IMR-90 (cell line): ENCODE measurements around the gene TMC3. TPM values are rescaled to one million over a fixed set of nuclear protein-coding genes. Genes with fewer than 3 reads are reported as not detected.

Experiments used
- ATAC-seq: fragments of 200-7000 bp; cut with Tn5 transposase; 2 replicates; pipeline ENCODE4 v1.9.1; 2020; ENCODE audit warnings: low read depth, mild to moderate bottlenecking, moderate library complexity
- BruUV-seq: library from RNA; stranded (reverse); fragments of 400-500 nt; replicated peaks from 2 replicates; lab custom pipeline; 2021; lab: Mats Ljungman, UMichigan
- CTCF ChIA-PET: fragments of 300-600 bp; formaldehyde crosslinking; extraction: SDS; loops from one replicate; lab custom pipeline; 2021; ENCODE audit warnings: antibody characterized with exemption; lab: Yijun Ruan, JAX
- POLR2A ChIA-PET: fragments of 300-600 bp; sonication (Branson Sonifier 250); formaldehyde crosslinking; loops from one replicate; lab custom pipeline; 2022; ENCODE audit warnings: antibody characterized with exemption; ENCODE audit not compliant: unreplicated experiment; lab: Charles Lee
- DNase-seq: peaks from one replicate; pipeline ENCODE4 v3.0.0; 2013
- H2AFZ ChIP-seq: replicated peaks from 2 replicates; pipeline ENCODE3; 2013; ENCODE audit warnings: low read length, mild to moderate bottlenecking; ENCODE audit not compliant: poor library complexity
- H2AK5ac ChIP-seq: 2 replicates; pipeline ENCODE4 v1.6.1; 2013; ENCODE audit warnings: low read depth, low read length, inconsistent platforms
- H2AK9ac ChIP-seq: replicated peaks from 2 replicates; pipeline ENCODE3; 2013; ENCODE audit warnings: mild to moderate bottlenecking, low read depth, low read length, moderate library complexity; ENCODE audit not compliant: poor library complexity
- H2BK120ac ChIP-seq: 2 replicates; pipeline ENCODE4 v1.6.1; 2013; ENCODE audit warnings: low read depth, low read length, inconsistent platforms
- H2BK15ac ChIP-seq: 3 replicates; pipeline ENCODE4 v1.6.1; 2013; ENCODE audit warnings: low read depth, low read length, inconsistent platforms
- H2BK20ac ChIP-seq: 2 replicates; pipeline ENCODE4 v1.6.1; 2013; ENCODE audit warnings: low read depth, mild to moderate bottlenecking, inconsistent platforms, low read length, moderate library complexity
- H2BK5ac ChIP-seq: 2 replicates; pipeline ENCODE4 v1.6.1; 2013; ENCODE audit warnings: mild to moderate bottlenecking, low read depth, low read length, inconsistent platforms; ENCODE audit not compliant: poor library complexity, severe bottlenecking
- H3K14ac ChIP-seq: replicated peaks from 2 replicates; pipeline ENCODE4 v1.6.1; 2013; ENCODE audit warnings: low read depth, low read length, inconsistent platforms
- H3K18ac ChIP-seq: 2 replicates; pipeline ENCODE4 v1.6.1; 2013; ENCODE audit warnings: low read depth, low read length, control low read depth
- H3K23ac ChIP-seq: 2 replicates; pipeline ENCODE4 v1.6.1; 2013; ENCODE audit warnings: low read depth, low read length, inconsistent platforms
- H3K27ac ChIP-seq: 2 replicates; pipeline ENCODE4 v1.5.1; 2013; ENCODE audit warnings: mild to moderate bottlenecking, control low read depth, low read length; ENCODE audit not compliant: insufficient read depth
- H3K27me3 ChIP-seq: 2 replicates; pipeline ENCODE4 v1.6.1; 2013; ENCODE audit warnings: low read length; ENCODE audit not compliant: control insufficient read depth, insufficient read depth
- H3K36me3 ChIP-seq: 2 replicates; pipeline ENCODE4 v1.6.1; 2013; ENCODE audit warnings: low read length, mixed read lengths; ENCODE audit not compliant: control insufficient read depth, insufficient read depth
- H3K4ac ChIP-seq: 2 replicates; pipeline ENCODE4 v1.6.1; 2013; ENCODE audit warnings: low read depth, low read length, inconsistent platforms
- H3K4me1 ChIP-seq: 2 replicates; pipeline ENCODE4 v1.6.1; 2013; ENCODE audit warnings: low read length, mixed read lengths; ENCODE audit not compliant: control insufficient read depth, insufficient read depth
- H3K4me2 ChIP-seq: 2 replicates; pipeline ENCODE4 v1.6.1; 2013; ENCODE audit warnings: low read depth, mild to moderate bottlenecking, control low read depth, low read length, moderate library complexity
- H3K4me3 ChIP-seq: 2 replicates; pipeline ENCODE4 v1.5.1; 2013; ENCODE audit warnings: low read depth, mild to moderate bottlenecking, control low read depth, low read length, moderate library complexity; ENCODE audit not compliant: insufficient read depth
- H3K56ac ChIP-seq: 2 replicates; pipeline ENCODE4 v1.6.1; 2013; ENCODE audit warnings: low read length, inconsistent platforms; ENCODE audit not compliant: insufficient read depth; ENCODE audit errors: extremely low read depth
- H3K79me1 ChIP-seq, 2 experiments: 2 replicates each; pipeline ENCODE4 v1.6.1; 2013; ENCODE audit warnings: low read length in 2 of 2, inconsistent platforms in 1 of 2, low read depth in 1 of 2
- H3K9ac ChIP-seq: 2 replicates; pipeline ENCODE4 v1.6.1; 2013; ENCODE audit warnings: low read depth, low read length, control low read depth
- H3K9me1 ChIP-seq: 2 replicates; pipeline ENCODE4 v1.6.1; 2013; ENCODE audit warnings: low read length, inconsistent platforms; ENCODE audit not compliant: insufficient read depth
- H3K9me3 ChIP-seq: 2 replicates; pipeline ENCODE4 v1.6.1; 2013; ENCODE audit warnings: low read length; ENCODE audit not compliant: control insufficient read depth, insufficient read depth
- H4K20me1 ChIP-seq: 2 replicates; pipeline ENCODE4 v1.6.1; 2013; ENCODE audit warnings: low read length, inconsistent platforms; ENCODE audit not compliant: insufficient read depth
- H4K5ac ChIP-seq: 2 replicates; pipeline ENCODE4 v1.6.1; 2013; ENCODE audit warnings: mild to moderate bottlenecking, low read depth, low read length, control low read depth
- H4K8ac ChIP-seq, 2 experiments: 2 replicates each; pipeline ENCODE4 v1.6.1; 2013; ENCODE audit warnings: low read depth in 2 of 2, low read length in 2 of 2, control low read depth in 1 of 2, inconsistent platforms in 1 of 2
- H4K91ac ChIP-seq: 2 replicates; pipeline ENCODE4 v1.6.1; 2013; ENCODE audit warnings: low read depth, low read length, inconsistent platforms; ENCODE audit not compliant: insufficient read depth
- CEBPB ChIP-seq: IDR thresholded peaks from 2 replicates; pipeline ENCODE4 v1.6.1; 2012; ENCODE audit warnings: low read depth, low read length, improper control_type of control experiment
- CTCF ChIP-seq: conservative IDR thresholded peaks from 2 replicates; pipeline ENCODE4 v1.5.1; 2012; ENCODE audit warnings: mild to moderate bottlenecking, low read depth, low read length, improper control_type of control experiment
- ELK1 ChIP-seq: fragments of 150-350 bp; IDR thresholded peaks from 2 replicates; pipeline ENCODE4 v1.6.1; 2016; ENCODE audit warnings: low read depth, mild to moderate bottlenecking, low read length, moderate library complexity, borderline replicate concordance
- MAZ ChIP-seq: IDR thresholded peaks from 2 replicates; pipeline ENCODE4 v1.6.1; 2012; ENCODE audit warnings: low read depth, mild to moderate bottlenecking, low read length, improper control_type of control experiment, moderate library complexity, borderline replicate concordance
- RAD21 ChIP-seq: IDR thresholded peaks from 2 replicates; pipeline ENCODE4 v1.6.1; 2012; ENCODE audit warnings: low read length, improper control_type of control experiment
- SMC3 ChIP-seq: fragments of 150-350 bp; IDR thresholded peaks from 2 replicates; pipeline ENCODE4 v1.6.1; 2016; ENCODE audit warnings: low read depth, mild to moderate bottlenecking, antibody characterized with exemption, low read length, moderate library complexity
- WGBS, 2 experiments: methylation state at CpG; one replicate each; pipeline versions ENCODE4 v1.1.5 to v1.1.7; 2013; ENCODE audit warnings: missing lambda C conversion rate in 2 of 2; ENCODE audit not compliant: insufficient read length in 1 of 2; ENCODE audit errors: extremely low coverage in 2 of 2; 5-methylcytosine and 5-hydroxymethylcytosine counted together
- dilution Hi-C: fragments of 300-500 bp; cut with HindIII; formaldehyde crosslinking; loops from one replicate; pipeline ENCODE4 v1.14.3; 2018; ENCODE audit warnings: low sequenced_read_pairs; ENCODE audit not compliant: unreplicated experiment
- in situ Hi-C: fragments of 300-500 bp; cut with MboI; formaldehyde crosslinking; loops from 3 replicates; pipeline ENCODE4 v1.14.3; 2019; ENCODE audit warnings: low sequenced_read_pairs, inconsistent platforms, mixed read lengths
- intact Hi-C: fragments of 100-400 bp; cut with micrococcal nuclease; formaldehyde crosslinking; loops from 2 replicates; pipeline ENCODE4 v1.10.0; 2022
- polyA plus RNA-seq, 3 experiments: library from polyadenylated mRNA; depleted of rRNA; stranded (reverse); fragments of >200 nt; gene quantifications; 2 replicates each; pipeline ENCODE4 v1.2.3, GENCODE V29; 2012; ENCODE audit warnings: low replicate concordance in 1 of 3
- total RNA-seq: library from RNA; depleted of rRNA; stranded (reverse); fragments of >200 nt; gene quantifications from 2 replicates; pipeline ENCODE4 v1.2.3, GENCODE V29; 2012

TMC3 gene
- total and polyA plus RNA-seq, 2 of the 4 experiments (the other 2 are of a cell fraction), result not detected

GRCh38 chr15:81410318-81410753, 36.3 kb upstream of the TMC3 start:
- Histone ChIP-seq H2AK5ac (no peak overlapping the region), H3K14ac (no peak overlapping the region), H3K9me1 (no peaks in the 10 kb centered on the region), H2BK120ac (no peak overlapping the region), H4K91ac (no peak overlapping the region), H3K23ac (no peak overlapping the region), H3K4me3 (no peak overlapping the region), H2BK5ac (no peak overlapping the region), H3K4me1 (no peaks in the 10 kb centered on the region), H3K4ac (no peak overlapping the region), H4K5ac (no peak overlapping the region), H3K36me3 (no peaks in the 10 kb centered on the region), H2AFZ (peak overlapping the region; percentile 56), H3K18ac (no peak overlapping the region), H3K4me2 (peak overlapping the region; percentile 11; the same call in 1 of the 2 replicates), H2BK20ac (no peak overlapping the region), H3K27ac (no peak overlapping the region), H3K9me3 (no peaks in the 10 kb centered on the region), H3K56ac (no peak overlapping the region), H3K9ac (peak overlapping the region; percentile 22; the same call in 1 of the 2 replicates), H4K8ac (no peak overlapping the region), H2AK9ac (no peak overlapping the region), H4K20me1 (no peaks in the 10 kb centered on the region), H3K27me3 (peaks cover 14% of the 10 kb centered on the region), H2BK15ac (no peak overlapping the region), H3K79me1 (no peaks in the 10 kb centered on the region)
- no TSS peak for BruUV-seq
- ChIA-PET CTCF (interaction anchor here (0.7 to 2.1 kb wide), 8 partner anchors 9 to 751 kb away, joined by 3 to 13 read pairs (median 4); no protein-coding TSS in a partner anchor), POLR2A (no interaction called here)
- DNase-seq (peak; percentile 74), ATAC-seq (peak; percentile 80)
- TF ChIP-seq CTCF (peak; percentile 68), CEBPB (peak; percentile 77), MAZ (no peak), ELK1 (no peak), RAD21 (peak; percentile 81), SMC3 (peak; percentile 74)
- intact Hi-C loops, result loop anchor here (1.0 to 5.0 kb wide), 5 partner anchors 529 to 788 kb away; partner anchors contain the start of gene MEX3B
- 0% methylated on average over 4 of the region's 4 CpGs; no CpG with 5 or more reads in 1 of the 2 experiments for WGBS, 2 experiments
- dilution Hi-C loops, result no loop called here
- in situ Hi-C loops, result loop anchor here (10.0 kb wide), 1 partner anchor 784 kb away; no protein-coding TSS in a partner anchor
